ENCODE results near the gene HADHB.
"Not testable (repeated sequence)": the region's sequence is repeated elsewhere in the genome, so short reads cannot be mapped to it uniquely, and the experiment has no call there.

HADHB gene

DNA sequence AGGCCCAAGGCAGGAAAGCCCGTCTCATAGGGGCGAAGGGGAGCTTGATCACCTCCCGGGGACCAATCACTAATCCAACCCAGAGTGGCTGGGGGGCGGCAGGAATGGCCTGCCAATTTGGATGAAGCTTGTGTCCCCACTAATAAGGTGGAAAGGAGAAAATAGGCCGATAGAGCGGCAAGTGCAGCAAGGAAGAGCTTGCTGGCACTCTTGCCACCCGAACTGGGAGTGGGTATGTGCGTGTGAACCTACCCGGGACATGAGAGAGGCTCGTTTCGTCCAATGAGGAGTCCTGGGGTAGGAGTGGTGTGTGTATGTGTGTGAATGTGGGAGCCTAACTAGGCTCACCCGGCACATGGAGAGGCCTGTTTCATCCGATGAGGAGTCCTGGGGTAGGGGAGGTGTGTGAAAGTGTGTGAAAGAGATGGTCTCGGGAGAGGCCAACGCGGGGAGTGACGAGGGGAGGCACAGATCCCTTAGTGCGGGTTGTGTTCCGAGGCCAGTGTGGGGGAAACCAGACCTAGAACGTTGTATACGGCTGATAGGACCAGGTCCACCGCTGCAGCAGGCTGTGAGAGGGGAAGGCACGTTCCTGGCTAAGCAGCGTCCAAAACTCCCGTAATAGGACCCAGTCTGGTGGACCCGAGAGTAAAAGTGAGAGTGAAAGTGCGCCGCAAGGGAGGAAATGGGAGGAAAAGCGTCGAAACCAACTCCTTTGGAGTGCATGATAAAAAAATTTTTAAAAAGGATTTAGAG is 54.1 kb downstream of the HADHB start:
- no peak for FAIRE-seq

- no peak for FAIRE-seq
Observed at GRCh38 chr2:26299471-26300101, 54.8 kb downstream of the HADHB start.

DNA sequence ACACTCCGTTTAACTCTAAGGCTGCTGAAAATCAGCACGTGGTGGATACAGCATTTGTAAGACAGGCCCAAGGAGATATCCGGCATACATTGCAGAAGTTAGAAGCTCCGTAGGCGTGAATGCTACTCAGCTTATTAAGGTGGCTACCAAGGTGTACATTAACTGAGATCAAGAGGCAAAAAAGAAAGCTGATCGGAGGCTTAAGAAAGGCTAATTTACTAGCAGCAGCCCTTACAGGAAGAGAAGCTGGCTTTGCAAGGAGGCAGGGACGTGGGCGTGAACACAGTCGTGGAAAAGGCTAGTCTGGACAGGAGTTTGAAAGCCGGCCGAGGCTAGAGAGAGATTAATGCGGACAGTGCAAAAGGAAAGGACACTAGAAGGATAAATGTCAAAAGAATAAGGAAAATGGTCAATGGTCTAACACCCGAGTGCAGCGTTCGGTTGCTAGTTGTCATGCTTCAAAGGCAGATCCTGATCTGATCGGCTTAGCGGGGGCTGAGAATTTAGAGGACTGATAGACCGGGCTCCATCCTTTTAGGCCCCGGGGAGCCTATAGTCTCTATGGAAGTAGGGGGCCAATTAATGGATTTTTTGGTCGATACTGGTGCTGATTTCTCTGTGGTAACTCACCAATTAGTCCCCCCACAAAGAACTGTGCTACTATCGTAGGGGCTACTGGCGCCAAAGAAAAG is 55.6 kb downstream of the HADHB start:
- FAIRE-seq = no peak

DNA sequence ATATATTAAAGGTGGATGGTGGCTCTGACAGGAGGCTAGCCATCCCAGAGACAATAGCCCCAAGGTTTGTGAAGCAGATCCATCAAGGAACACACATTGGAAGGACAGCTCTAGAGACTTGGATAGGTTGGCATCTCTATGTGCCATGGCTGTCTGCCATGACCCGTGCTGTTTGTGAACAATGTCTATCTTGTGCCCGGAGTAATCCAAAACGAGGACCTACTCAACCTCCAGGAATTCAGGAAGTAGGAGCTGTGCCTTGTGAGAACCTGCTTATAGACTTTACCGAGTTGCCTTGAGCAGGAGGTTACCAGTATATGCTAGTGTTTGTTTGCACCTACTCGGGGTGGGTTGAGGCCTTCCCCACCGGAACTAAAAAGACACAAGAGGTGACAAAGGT is 58.1 kb downstream of the HADHB start:
- FAIRE-seq = no peak

DNA sequence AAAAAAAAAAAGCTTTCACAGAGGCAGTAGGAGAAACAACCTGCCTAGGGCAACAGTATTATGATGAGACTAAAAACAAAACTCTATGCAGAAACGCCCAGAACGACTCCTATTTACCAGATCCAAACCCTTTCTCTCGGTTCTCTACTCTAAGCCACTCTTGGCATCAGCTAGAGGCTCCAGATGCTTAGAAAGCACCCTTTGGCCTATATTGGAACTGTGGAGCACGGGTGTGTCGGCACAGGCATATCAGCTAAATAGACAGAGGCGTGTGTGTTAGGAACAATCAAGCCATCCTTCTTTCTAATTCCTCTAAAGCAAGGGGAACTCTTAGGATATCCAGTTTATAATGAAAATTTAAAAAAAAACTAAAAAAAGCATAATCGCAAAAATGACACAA is 60.4 kb downstream of the HADHB start:
- not testable (repeated sequence) for FAIRE-seq

DNA sequence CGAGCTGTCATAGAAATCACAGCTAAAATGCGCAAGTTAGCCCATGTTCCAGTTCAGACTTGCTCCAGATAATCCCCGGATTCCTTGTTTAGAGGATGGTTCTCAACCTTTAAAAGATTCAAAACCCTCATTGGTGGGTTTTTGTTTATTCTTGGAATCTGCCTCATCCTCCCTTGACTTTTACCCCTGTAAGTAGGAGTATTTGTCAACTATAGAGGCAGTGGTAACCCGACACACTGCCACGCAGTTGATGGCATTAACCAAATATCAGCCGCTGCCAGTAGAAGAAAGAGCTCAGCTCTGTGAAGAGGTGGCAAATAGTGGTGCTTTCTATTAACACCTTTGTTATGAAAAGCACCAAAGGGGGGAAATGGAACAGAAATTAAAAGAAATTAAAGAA is 60.8 kb downstream of the HADHB start:
- no peak for FAIRE-seq

GRCh38 chr2:26309921-26310320 is 65.2 kb downstream of the HADHB start:
- FAIRE-seq = no peak

DNA sequence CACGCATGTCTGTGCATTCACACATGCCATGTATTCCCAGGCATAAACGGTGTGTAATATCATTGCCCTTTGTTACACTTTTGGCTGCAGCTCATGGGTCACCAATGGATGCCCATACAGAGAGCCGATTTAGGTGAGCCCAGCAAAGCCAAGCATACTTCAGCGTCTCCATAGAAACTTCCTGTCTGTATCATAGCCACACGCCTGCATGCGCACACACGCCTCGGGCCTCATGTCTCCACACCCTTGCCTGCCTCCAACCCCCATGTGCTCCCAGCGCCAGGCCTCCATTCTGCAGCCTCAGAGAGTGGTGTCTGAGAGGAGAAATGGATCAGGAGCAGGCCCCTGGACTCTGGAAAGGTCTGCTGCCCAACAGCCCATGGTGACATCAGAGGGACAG is 67.7 kb downstream of the HADHB start:
- no peak for FAIRE-seq

GRCh38 chr2:26313446-26313845 is 68.7 kb downstream of the HADHB start:
- no peak for FAIRE-seq

GRCh38 chr2:26314243-26314642 is 69.5 kb downstream of the HADHB start:
- FAIRE-seq = no peak

DNA sequence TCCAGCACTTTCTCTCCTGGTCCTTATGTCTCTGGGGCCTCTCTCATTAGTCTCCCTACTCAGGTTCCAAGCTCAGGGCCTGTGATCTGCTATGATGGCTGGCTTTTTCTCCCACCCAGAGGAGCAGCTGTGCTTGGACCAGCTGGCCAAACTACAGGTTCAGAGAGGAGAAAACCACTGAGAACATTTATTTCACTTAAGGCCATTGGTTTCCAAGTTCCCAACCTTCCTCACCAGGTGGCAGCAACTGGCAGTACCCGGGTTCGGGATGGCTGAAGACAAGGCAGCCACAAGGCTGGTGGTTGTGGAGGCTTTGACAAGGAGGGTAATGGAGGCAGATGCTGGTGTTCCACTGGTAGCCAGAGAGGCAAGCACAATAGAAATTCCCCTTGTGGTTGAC is 71.3 kb downstream of the HADHB start:
- no peak for FAIRE-seq

DNA sequence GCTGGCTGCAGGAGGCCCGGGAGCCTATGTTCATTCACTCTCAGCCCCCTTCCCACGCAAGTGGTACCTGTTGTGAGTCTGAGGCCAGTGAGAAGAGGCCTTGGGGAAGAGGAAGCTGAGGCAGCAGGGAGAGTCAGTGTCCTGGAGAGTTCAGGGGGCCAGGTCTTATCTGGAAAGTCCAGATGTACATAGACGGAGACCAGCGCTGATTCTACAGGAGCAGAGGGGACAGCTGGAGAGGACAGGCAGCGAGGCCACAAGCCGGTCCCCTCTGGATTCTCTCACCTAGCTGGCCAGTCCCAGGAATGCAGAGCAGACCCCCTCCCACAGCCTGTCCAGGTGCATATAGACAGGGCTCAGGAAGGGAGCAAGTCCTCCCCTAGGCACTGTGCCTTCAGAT is 72.1 kb downstream of the HADHB start:
- no peak for FAIRE-seq

- no peak for FAIRE-seq
Observed at GRCh38 chr2:26317377-26318105, 72.8 kb downstream of the HADHB start.

GRCh38 chr2:26318950-26319349 is 74.2 kb downstream of the HADHB start:
- no peak for FAIRE-seq

DNA sequence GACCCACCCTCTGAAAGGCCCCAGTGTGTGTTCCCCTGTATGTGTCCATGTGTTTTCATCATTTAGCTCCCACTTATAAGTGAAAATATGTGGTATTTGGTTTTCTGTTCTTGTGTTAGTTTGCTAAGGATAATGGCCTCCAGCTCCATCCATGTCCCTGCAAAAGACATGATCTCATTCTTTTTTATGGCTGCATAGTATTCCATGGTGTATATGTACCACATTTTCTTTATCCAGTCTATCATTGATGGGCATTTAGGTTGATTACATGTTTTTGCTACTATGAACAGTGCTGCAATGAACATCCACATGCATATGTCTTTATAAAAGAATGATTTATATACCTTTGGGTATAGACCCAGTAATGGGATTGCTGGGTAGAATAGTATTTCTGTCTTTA is 79.7 kb downstream of the HADHB start:
- FAIRE-seq = not testable (repeated sequence)

DNA sequence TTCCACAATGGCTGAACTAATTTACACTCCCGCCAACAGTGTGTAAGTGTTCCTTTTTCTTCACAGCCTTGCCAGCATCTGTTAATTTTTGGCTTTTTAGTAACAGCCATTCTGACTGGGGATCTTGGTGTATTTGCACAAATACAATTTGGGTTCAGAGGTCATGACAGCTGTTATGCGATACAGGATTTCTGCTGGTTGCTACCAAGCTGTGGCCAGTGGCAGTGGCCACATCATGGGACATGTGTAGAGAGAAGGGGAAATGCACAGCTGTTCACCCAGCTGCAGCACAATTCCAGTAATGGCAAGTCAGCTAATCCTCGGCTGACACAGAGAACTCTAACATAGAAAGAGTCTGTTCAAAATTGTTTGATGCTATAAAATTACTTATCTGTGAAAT is 80.2 kb downstream of the HADHB start:
- no peak for FAIRE-seq

DNA sequence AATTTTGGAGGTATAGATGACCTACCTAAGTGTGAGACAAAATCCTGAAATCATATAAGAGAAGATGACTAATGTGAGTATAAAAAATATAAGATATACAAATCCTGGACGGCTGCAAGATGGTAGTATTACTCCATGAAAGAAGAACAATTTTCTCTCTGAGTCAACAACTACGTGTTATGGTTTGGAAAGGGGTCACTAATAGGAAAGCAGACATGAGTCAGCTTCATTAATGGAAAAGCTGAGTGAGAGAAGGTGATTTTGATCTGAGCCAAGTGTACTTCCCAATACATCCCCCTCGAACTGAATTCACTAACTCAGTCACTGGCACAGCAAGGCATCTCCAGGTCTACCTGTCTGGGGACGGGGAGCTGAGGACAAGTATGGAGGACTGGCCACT is 81.1 kb downstream of the HADHB start:
- FAIRE-seq = no peak

DNA sequence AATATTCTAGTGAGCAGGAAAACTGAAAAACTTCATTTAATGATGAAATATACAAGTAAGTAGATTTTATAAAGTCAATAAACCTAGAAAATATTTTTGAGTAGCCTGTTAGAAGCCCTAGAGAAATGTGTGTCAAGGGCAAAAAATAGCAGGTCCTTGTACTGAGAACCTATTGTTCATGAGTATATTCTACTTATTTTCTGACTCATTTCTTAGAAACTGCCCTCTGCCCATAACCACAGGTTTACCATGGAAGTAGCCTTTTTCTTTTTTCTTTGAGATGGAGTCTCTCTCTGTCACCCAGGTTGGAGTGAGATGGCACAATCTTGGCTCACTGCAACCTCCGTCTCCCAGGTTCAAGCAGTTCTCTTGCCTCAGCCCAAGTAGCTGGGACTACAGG is 81.8 kb downstream of the HADHB start:
- no peak for FAIRE-seq

DNA sequence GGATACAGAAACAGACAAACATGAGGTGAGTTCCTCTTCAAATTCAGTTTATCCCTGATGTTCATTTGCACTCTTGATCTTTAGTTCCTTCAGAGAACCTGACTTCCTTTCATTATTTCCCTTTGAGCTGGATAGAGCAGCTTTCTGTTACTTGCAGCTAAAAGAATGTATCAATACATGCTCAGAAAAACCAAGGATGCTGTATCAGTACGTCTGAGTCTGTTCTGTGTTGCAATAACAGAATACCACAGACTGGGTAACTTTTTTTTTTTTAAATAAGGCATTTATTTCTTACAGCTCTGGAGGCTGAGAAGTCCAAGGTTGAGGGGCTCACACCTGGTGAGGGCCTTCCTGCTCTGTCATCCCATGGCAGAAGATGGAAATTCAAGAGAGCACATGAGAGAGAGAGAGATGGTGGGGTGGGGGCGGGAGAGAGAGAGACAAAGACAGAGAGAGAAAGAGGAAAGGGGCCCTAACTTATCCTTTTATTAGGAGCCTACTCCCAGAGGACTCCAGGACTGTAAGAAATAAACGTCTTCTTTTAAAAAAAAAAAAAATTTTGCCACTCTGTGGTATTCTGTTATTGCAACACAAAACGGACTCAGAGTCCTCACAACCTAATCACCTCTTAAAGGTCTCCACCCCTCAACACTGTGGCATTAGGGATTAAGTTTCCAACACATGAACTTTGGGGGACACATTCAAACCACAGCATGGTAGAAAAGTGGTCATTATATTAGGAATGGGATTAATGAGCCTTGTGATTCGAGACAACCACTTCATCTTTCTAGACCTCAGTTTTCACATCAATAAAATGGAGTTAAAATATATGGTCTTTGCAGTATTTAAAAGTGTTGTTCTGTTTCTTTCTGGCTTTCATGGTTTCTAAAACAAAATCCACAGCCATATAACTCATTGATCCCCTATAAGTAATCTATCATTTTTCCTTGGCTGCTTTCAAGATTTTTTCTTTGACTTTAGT is 82.8 kb downstream of the HADHB start:
- FAIRE-seq = no peak

- FAIRE-seq = not testable (repeated sequence)
Observed at GRCh38 chr2:26329083-26329482, 84.3 kb downstream of the HADHB start.

DNA sequence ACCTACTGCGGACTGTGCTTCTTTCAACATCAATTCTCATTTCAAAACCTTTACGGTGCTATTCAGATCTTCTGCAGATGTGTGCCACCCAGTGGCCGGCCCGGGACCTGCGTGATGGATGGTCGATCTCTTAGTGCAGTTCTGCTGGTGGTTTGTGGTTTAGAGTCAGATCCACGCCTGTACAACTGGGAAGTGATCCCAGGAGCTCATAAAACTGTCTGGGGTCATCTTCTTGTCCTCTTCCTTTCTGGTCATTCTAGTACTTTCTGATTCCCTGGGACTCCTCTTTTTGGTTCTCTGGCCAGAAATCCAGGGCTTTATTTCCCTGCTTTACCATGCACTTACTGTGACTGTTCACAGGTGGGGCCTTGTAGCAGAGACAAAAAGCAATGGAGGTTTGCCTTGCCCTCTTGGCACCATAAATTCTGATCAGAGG is 85.4 kb downstream of the HADHB start:
- FAIRE-seq = peak; percentile 70

DNA sequence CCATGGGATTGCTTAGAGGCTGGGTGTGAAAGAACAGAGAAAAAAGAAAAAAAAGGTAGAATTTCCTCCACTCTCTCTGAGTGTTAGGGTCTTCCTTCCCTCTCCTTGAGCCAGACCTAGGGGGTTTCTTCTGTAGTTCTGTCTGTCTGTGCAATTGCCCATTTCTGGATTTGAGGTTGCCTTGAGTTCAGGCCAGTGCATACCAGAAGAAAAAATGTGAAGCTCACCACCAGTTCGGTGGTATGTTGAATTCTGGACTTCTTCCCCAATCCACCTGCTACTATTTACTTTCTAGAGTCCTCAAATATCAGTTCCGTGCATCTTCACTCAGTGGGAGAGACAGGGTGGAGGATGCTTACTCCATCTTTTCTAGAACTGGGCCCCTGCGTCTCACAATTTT is 85.9 kb downstream of the HADHB start:
- FAIRE-seq = no peak

Measured in A204.1 (cell line).